WI38 (cell line): ENCODE results near the gene HMGN4.

Experiments
- H3K4me3 ChIP-seq: 2 replicates; pipeline ENCODE4 v1.5.1; 2011; ENCODE audit warnings: low read depth, mild to moderate bottlenecking, control low read depth, low read length
- TF ChIP-seq, protein P1 (sequence below): IDR thresholded peaks from 2 replicates; pipeline ENCODE4 v1.5.1; 2012; ENCODE audit warnings: low read depth, mild to moderate bottlenecking, control low read depth, low read length

Gene HMGN4

DNA sequence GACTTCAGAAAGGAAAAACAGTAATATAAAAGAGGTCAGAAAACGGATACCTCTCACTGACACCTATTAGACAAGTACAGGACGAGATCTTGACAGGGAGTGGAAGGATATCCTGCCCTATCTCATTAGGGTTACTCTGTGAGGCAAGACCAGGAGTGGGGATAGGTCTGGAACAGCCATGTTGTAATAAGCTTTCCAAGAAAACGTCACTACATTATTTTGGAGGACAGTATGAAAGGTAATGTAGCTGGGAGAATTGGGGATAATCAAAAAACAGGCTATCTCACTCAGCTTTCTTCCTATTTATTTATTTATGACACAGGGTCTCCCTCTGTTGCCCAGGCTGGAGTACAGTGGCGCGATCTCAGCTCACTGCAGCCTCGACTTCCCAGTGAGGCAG, 25.3 kb downstream of the HMGN4 start:
- TF ChIP-seq, protein P1, sequence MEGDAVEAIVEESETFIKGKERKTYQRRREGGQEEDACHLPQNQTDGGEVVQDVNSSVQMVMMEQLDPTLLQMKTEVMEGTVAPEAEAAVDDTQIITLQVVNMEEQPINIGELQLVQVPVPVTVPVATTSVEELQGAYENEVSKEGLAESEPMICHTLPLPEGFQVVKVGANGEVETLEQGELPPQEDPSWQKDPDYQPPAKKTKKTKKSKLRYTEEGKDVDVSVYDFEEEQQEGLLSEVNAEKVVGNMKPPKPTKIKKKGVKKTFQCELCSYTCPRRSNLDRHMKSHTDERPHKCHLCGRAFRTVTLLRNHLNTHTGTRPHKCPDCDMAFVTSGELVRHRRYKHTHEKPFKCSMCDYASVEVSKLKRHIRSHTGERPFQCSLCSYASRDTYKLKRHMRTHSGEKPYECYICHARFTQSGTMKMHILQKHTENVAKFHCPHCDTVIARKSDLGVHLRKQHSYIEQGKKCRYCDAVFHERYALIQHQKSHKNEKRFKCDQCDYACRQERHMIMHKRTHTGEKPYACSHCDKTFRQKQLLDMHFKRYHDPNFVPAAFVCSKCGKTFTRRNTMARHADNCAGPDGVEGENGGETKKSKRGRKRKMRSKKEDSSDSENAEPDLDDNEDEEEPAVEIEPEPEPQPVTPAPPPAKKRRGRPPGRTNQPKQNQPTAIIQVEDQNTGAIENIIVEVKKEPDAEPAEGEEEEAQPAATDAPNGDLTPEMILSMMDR, result no peak
- no peak overlapping the region for H3K4me3 ChIP-seq

DNA sequence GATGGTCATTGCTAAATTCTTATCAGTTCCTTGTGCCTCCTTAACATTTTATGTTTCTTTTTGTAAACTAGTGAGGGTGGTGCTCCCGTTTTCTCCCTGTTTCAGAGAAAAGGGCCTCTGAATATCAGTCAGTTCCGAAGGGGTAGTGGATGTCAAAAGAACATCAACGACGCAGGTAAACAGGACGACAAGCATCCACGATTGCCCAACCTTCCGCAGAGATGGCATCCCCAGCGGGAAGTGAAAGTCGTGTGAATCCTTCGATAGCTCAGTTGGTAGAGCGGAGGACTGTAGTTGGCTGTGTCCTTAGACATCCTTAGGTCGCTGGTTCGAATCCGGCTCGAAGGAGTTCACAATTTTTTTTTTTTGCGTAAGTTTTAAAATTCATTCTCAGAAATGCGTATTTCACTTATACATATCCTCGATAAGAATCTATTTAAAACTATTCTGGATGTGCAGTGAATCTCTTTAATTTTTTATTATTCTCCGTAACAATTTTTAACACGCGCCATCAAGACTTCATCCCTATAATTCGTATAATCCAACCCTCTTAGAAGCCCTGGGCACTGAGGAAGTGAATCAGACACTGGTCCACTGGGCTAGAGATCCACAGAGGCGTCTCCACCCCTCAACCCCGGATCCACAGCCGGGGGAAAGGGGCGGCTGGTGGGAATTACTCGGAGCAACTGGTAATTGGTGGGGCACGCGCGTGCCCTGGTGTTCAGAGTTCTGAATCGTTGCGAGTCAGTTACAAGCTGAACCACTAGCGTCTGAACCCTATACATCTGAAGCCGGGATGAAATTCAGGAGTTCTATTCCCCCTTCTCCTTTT, 30.7 kb downstream of the HMGN4 start:
- TF ChIP-seq, protein P1, result no peak
- peak overlapping the region; percentile 65 for H3K4me3 ChIP-seq

DNA sequence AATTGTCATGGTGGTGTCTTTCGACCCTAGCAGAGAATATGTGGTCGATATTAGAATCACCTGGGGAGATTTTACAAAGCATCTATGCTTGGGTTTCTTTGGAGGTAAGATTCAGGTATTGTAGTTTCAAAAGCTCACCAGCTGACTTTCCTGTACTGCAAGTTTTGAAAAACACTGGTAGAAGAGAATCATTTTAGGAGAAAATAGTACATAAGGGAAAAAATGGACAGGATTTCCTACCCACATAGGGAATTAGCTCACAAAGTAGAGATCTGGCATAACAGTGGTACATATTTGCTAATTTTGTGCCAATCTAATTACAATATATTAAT, 31.2 kb downstream of the HMGN4 start:
- TF ChIP-seq, protein P1, result no peak
- H3K4me3 ChIP-seq, result peak overlapping the region; percentile 55

DNA sequence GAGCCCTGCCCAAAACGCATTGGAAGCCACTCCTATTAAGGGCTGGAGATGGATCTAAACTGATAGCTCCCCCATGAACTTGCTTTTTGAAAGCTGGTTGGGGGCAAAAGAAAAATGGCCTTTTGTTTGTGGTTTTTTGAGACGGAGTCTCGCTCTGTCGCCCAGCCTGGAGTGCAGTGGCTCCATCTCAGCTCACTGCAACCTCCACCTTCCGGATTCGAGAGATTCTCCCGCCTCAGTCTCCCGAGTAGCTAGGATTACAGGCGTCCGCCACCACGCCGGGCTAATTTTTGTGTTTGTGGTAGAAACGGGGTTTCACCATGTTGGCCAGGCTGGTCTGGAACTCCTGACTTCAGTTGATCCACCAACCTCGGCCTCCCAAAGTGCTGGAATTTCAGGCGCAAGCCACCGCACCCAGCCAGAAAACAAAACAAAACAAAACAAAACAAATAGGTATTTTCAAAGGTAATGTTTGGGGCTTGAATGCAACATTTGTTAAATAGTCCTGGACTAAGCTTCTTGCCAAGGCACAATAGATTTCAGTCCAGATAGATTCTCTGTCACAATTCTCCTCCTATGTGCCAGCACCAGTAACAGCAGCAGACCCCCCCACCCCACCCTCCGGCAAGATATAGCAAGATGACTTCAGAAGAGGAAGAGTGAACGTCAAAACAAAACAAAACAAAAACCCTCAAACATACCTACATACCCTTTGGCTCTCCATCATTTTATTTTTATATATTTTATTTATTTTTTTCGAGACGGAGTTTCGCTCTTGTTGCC, 32.1 kb downstream of the HMGN4 start:
- no peak overlapping the region for H3K4me3 ChIP-seq
- TF ChIP-seq, protein P1, result no peak

DNA sequence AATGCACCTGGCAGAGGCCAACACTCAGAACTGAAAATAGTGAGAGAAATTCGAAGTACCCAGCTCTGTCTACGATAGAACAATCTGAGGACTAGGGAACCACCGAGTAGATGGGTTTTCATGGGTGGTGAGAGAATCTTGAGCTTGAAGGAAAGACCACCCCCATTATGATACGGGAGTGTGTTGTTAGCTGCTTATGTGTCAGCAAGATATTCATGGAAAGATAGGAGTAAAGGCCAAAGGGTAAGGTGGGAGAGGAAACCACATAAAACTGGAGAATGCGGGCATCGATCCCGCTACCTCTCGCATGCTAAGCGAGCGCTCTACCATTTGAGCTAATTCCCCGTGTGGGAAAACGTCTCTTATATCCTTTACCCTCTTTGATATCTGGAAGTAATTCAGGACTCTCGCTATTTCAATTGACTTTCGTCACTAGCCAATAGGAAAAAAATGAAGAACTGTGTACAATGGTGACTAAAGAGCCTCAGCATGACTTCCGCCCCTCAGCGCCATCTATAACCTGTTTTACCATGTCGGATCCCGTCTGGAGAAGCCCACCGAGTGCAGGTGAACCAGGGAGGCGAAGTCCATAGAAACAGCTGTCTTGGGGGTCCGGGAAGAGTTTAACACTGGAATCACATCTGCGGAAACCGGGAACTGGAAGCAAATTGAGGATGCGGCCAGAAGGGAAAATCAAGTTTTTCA, 33.6 kb downstream of the HMGN4 start:
- TF ChIP-seq, protein P1, result no peak
- peak overlapping the region; percentile 56 for H3K4me3 ChIP-seq

DNA sequence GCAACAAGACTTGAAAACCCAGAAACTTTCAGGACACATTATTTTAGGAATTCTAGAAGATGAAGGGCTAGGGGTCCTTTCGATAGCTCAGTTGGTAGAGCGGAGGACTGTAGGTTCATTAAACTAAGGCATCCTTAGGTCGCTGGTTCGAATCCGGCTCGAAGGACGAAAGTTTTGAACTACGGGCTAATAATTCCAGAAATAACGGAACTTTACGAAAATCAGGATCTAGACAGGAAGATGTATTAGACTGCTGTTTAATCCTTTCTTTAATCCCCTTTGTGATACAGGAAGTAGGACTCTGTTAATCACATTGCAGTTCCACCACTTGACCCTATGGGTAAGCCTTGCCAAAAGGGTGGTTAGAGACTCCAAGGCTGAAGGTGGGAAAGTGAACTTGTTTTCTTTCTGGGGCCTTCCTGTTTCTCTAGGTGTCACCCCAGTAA, 37.4 kb downstream of the HMGN4 start:
- H3K4me3 ChIP-seq, result no peak overlapping the region
- TF ChIP-seq, protein P1, result no peak
